Caco-2 (cell line): ENCODE measurements around the gene ETHE1. TPM values are rescaled to one million over a fixed set of nuclear protein-coding genes. Genes with fewer than 3 reads are reported as not detected.

Experiments used
- BruUV-seq: library from RNA; stranded (reverse); fragments of 400-500 nt; replicated peaks from 2 replicates; lab custom pipeline; 2021; lab: Mats Ljungman, UMichigan
- CTCF ChIA-PET: fragments of 300-600 bp; sonication (Branson Sonifier 250); formaldehyde crosslinking; loops from one replicate; lab custom pipeline; 2022; ENCODE audit warnings: antibody characterized with exemption; lab: Charles Lee
- POLR2A ChIA-PET: fragments of 300-600 bp; sonication (Branson Sonifier 250); formaldehyde crosslinking; loops from one replicate; lab custom pipeline; 2022; ENCODE audit warnings: antibody characterized with exemption; lab: Charles Lee
- DNase-seq, 2 experiments: peaks; one replicate each; pipeline versions ENCODE4 v3.0.0 to v3.0.0-alpha.2; 2020 to 2022
- H3K27me3 ChIP-seq: replicated peaks from 2 replicates; pipeline ENCODE4 v1.6.0; 2011; ENCODE audit warnings: low read length; ENCODE audit not compliant: control insufficient read depth, insufficient read depth
- H3K36me3 ChIP-seq: 2 replicates; pipeline ENCODE4 v1.5.1; 2011; ENCODE audit warnings: low read length; ENCODE audit not compliant: control insufficient read depth, insufficient read depth
- H3K4me1 ChIP-seq: fragments of 250-450 bp; sonication (Bioruptor Pico); 2 replicates; pipeline ENCODE4 v1.5.1; 2020; ENCODE audit warnings: mild to moderate bottlenecking
- H3K4me3 ChIP-seq: 2 replicates; pipeline ENCODE4 v1.5.1; 2011; ENCODE audit warnings: low read depth, mild to moderate bottlenecking, control low read depth, low read length
- H3K9me3 ChIP-seq: fragments of 250-450 bp; sonication (Bioruptor Pico); 2 replicates; pipeline ENCODE4 v1.5.1; 2020; ENCODE audit warnings: mild to moderate bottlenecking, moderate library complexity
- H3K27ac Mint-ChIP-seq: one replicate; pipeline ENCODE4 v1.8.0; 2022; ENCODE audit warnings: mixed read lengths; ENCODE audit not compliant: unreplicated experiment
- H3K27me3 Mint-ChIP-seq: one replicate; pipeline ENCODE4 v1.8.0; 2022; ENCODE audit warnings: mixed read lengths; ENCODE audit not compliant: insufficient read depth, unreplicated experiment
- H3K36me3 Mint-ChIP-seq: one replicate; pipeline ENCODE4 v1.8.0; 2022; ENCODE audit warnings: mild to moderate bottlenecking, mixed read lengths; ENCODE audit not compliant: insufficient read depth, unreplicated experiment
- H3K4me1 Mint-ChIP-seq: one replicate; pipeline ENCODE4 v1.8.0; 2022; ENCODE audit warnings: low read depth, mixed read lengths; ENCODE audit not compliant: unreplicated experiment
- H3K4me3 Mint-ChIP-seq: one replicate; pipeline ENCODE4 v1.8.0; 2022; ENCODE audit warnings: mild to moderate bottlenecking, moderate library complexity, mixed read lengths; ENCODE audit not compliant: unreplicated experiment
- H3K9me3 Mint-ChIP-seq: one replicate; pipeline ENCODE4 v1.8.0; 2022; ENCODE audit warnings: mixed read lengths; ENCODE audit not compliant: unreplicated experiment
- intact Hi-C: fragments of 100-400 bp; cut with micrococcal nuclease; formaldehyde crosslinking; loops from one replicate; pipeline ENCODE4 v1.10.0; 2022; ENCODE audit not compliant: unreplicated experiment
- total RNA-seq: library from RNA; stranded (reverse); gene quantifications from 2 replicates; pipeline ENCODE4 v1.2.3, GENCODE V29; 2022
- TF ChIP-seq, protein P1 (sequence below), 2 experiments: fragments of 200-600 bp in 1 of 2; IDR thresholded peaks; 1 replicate in 1 of 2; 2 replicates in 1 of 2; pipeline versions ENCODE4 v1.5.1 to v1.8.0; 2011 to 2022; ENCODE audit warnings: antibody characterized with exemption in 1 of 2, control low read depth in 1 of 2, inconsistent platforms in 1 of 2, low read depth in 1 of 2, low read length in 1 of 2, mild to moderate bottlenecking in 1 of 2, moderate library complexity in 1 of 2; ENCODE audit not compliant: insufficient read depth in 1 of 2, severe bottlenecking in 1 of 2, unreplicated experiment in 1 of 2

The ETHE1 gene
- total RNA-seq, 1 experiment from 2014 or later, result 39.6 TPM

- Mint-ChIP-seq H3K27me3 (no peaks in the 10 kb centered on the region), H3K4me3 (no peak overlapping the region), H3K36me3 (peaks cover 35% of the 10 kb centered on the region), H3K4me1 (no peaks in the 10 kb centered on the region), H3K27ac (no peak overlapping the region), H3K9me3 (peaks cover 6% of the 10 kb centered on the region)
- Histone ChIP-seq H3K36me3 (peaks cover 2% of the 10 kb centered on the region; the same call in 1 of the 2 replicates), H3K9me3 (peaks cover 3% of the 10 kb centered on the region; the same call in 1 of the 2 replicates), H3K27me3 (no peaks in the 10 kb centered on the region), H3K4me1 (no peaks in the 10 kb centered on the region), H3K4me3 (no peak overlapping the region)
- ChIA-PET POLR2A (no interaction called here), CTCF (no interaction called here)
- BruUV-seq, result no TSS peak
- intact Hi-C loops, result no loop called here
- TF ChIP-seq, protein P1, sequence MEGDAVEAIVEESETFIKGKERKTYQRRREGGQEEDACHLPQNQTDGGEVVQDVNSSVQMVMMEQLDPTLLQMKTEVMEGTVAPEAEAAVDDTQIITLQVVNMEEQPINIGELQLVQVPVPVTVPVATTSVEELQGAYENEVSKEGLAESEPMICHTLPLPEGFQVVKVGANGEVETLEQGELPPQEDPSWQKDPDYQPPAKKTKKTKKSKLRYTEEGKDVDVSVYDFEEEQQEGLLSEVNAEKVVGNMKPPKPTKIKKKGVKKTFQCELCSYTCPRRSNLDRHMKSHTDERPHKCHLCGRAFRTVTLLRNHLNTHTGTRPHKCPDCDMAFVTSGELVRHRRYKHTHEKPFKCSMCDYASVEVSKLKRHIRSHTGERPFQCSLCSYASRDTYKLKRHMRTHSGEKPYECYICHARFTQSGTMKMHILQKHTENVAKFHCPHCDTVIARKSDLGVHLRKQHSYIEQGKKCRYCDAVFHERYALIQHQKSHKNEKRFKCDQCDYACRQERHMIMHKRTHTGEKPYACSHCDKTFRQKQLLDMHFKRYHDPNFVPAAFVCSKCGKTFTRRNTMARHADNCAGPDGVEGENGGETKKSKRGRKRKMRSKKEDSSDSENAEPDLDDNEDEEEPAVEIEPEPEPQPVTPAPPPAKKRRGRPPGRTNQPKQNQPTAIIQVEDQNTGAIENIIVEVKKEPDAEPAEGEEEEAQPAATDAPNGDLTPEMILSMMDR (IDR thresholded peaks at IDR 0.05; ENCODE audit: insufficient read depth in 1 of 2, low read depth in 1 of 2, low read length in 1 of 2, severe bottlenecking in 1 of 2, unreplicated experiment in 1 of 2), result no peak
- no peak for DNase-seq
Measured at GRCh38 chr19:43544077-43544476, 17.1 kb upstream of the ETHE1 start.

- TF ChIP-seq, protein P1 (IDR thresholded peaks at IDR 0.05; ENCODE audit: insufficient read depth in 1 of 2, low read depth in 1 of 2, low read length in 1 of 2, severe bottlenecking in 1 of 2, unreplicated experiment in 1 of 2), result no peak
- Histone ChIP-seq H3K36me3 (peaks cover 3% of the 10 kb centered on the region; the same call in 1 of the 2 replicates), H3K4me3 (no peak overlapping the region), H3K4me1 (no peaks in the 10 kb centered on the region), H3K27me3 (no peaks in the 10 kb centered on the region), H3K9me3 (peaks cover 6% of the 10 kb centered on the region; the same call in 1 of the 2 replicates)
- ChIA-PET POLR2A (no interaction called here), CTCF (no interaction called here)
- H3K4me1 Mint-ChIP-seq, result no peaks in the 10 kb centered on the region
- no peak overlapping the region for H3K27ac Mint-ChIP-seq
- no TSS peak for BruUV-seq
- no peak overlapping the region for H3K4me3 Mint-ChIP-seq
- no peaks in the 10 kb centered on the region for H3K27me3 Mint-ChIP-seq
- intact Hi-C loops, result no loop called here
- peaks cover 12% of the 10 kb centered on the region for H3K9me3 Mint-ChIP-seq
- no peak for DNase-seq
- H3K36me3 Mint-ChIP-seq, result peaks cover 44% of the 10 kb centered on the region
Measured at GRCh38 chr19:43541920-43542650, 15.1 kb upstream of the ETHE1 start.

DNA sequence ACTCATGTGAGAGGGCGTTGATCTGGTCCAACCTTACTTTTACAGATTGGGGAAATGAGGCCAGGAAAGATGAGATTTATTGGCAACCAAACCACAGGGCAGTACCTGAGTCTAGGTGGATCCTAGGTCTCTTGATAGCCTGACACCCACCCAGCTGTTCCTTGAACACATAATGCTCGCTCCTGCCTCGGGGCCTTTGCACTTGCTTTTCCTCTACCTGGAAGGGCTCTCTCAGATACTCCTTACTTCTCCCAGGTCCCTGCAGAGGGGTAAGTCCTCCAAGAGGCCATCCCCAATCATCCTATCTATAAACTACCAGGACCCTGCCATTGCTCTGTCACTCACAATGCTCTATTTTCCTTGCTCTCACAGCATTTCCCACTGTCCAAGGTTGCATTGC, 13.4 kb upstream of the ETHE1 start:
- POLR2A ChIA-PET, result no interaction called here
- H3K36me3 ChIP-seq, result peaks cover 3% of the 10 kb centered on the region; the same call in 1 of the 2 replicates

More for the DNA sequence above, 13.4 kb upstream of the ETHE1 start:
- BruUV-seq, result no TSS peak
- Mint-ChIP-seq H3K36me3 (peaks cover 46% of the 10 kb centered on the region), H3K4me1 (peaks cover 3% of the 10 kb centered on the region), H3K4me3 (no peak overlapping the region), H3K9me3 (peaks cover 12% of the 10 kb centered on the region), H3K27ac (no peak overlapping the region), H3K27me3 (no peaks in the 10 kb centered on the region)
- no peaks in the 10 kb centered on the region for H3K27me3 ChIP-seq
- no peak overlapping the region for H3K4me3 ChIP-seq
- peaks cover 6% of the 10 kb centered on the region; the same call in 1 of the 2 replicates for H3K9me3 ChIP-seq
- CTCF ChIA-PET, result no interaction called here
- intact Hi-C loops, result no loop called here
- H3K4me1 ChIP-seq, result no peaks in the 10 kb centered on the region
- DNase-seq, result no peak
- TF ChIP-seq, protein P1 (IDR thresholded peaks at IDR 0.05; ENCODE audit: insufficient read depth in 1 of 2, low read depth in 1 of 2, low read length in 1 of 2, severe bottlenecking in 1 of 2, unreplicated experiment in 1 of 2), result no peak
